Measurements from ENCODE around the gene PLXNA1.

DNA sequence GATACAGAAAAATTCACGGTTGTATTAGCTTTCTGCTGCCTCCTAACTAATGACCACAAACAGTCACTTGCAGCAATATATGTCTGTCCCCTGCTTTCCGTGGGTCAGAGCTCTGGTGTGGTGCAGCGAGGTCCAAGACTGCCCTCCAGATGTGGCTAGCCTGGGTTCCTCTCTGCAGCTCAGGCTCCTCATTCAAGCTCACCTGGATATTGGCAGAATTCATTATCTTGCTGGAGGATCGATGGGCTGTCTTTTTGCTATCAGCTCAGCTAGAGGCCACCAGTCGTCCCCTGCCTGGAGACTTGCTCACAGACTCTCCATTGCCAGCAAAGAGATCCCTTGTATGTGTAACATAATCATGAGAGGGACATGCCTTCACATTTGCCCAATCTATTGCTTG, 12.8 kb upstream of the PLXNA1 start:
- TF ChIP-seq POLR2AphosphoS5 (IDR thresholded peaks at IDR 0.05; ENCODE audit: low read depth, low read length) (no peak), POLR2A (IDR thresholded peaks at IDR 0.05; ENCODE audit: low read depth, low read length) (no peak), SPI1 (IDR thresholded peaks at IDR 0.05; ENCODE audit: low read depth, low read length) (no peak), TAF1 (IDR thresholded peaks at IDR 0.05; ENCODE audit: low read depth, low read length) (no peak), PAX5 (IDR thresholded peaks at IDR 0.05; ENCODE audit: insufficient read depth, low read length, severe bottlenecking) (no peak), POU2F2 (IDR thresholded peaks at IDR 0.05; ENCODE audit: low read depth, low read length) (no peak)

Measured in GM12891 (cell line).